Activated naive CD4-positive, alpha-beta T cell treated with anti-CD3 and anti-CD28 coated beads, Interleukin-2, amount 50 U/mL, for 72 hours (primary cell): ENCODE measurements around the gene PMEL. TPM values are rescaled to one million over a fixed set of nuclear protein-coding genes. Genes with fewer than 3 reads are reported as not detected.
"Not testable (repeated sequence)": the region's sequence is repeated elsewhere in the genome, so short reads cannot be mapped to it uniquely, and the experiment has no call there.

ENCODE experiments used
- ATAC-seq, 2 donors: fragments of 150-1000 bp; cut with Tn5 transposase; 2 replicates each; pipeline ENCODE4 v1.10.0; 2021; ENCODE audit warnings: mild to moderate bottlenecking in 2 of 2, moderate library complexity in 2 of 2
- DNase-seq, 2 donors: peaks; one replicate each; pipeline ENCODE4 v3.0.0; 2021 to 2022; ENCODE audit warnings: low spot score in 2 of 2
- H3K27ac Mint-ChIP-seq, 2 donors: one replicate each; pipeline ENCODE4 v1.8.0; 2022; ENCODE audit warnings: mild to moderate bottlenecking in 2 of 2, mixed read lengths in 2 of 2
- H3K36me3 Mint-ChIP-seq, 2 donors: one replicate each; pipeline ENCODE4 v1.8.0; 2022; ENCODE audit warnings: mixed read lengths in 2 of 2
- H3K9me3 Mint-ChIP-seq, 2 donors: one replicate each; pipeline ENCODE4 v1.8.0; 2022; ENCODE audit warnings: mixed read lengths in 2 of 2
- total RNA-seq, 2 donors: library from RNA; stranded (reverse); gene quantifications; one replicate each; pipeline ENCODE4 v1.2.3, GENCODE V29; 2022

Gene PMEL
- 1 to 10 TPM; 1.2 to 5.6 TPM for total RNA-seq

GRCh38 chr12:55965941-55966407 is at the start of gene PMEL:
PMEL (minus strand) TSS chr12:55966042; CDS start chr12:55966011, 31 bp downstream.
- peak within 1 kb of the TSS; percentile 93 to 96 for H3K27ac Mint-ChIP-seq
- ATAC-seq: no peak
- H3K36me3 Mint-ChIP-seq: peaks cover 19 to 23% of the 10 kb centered on the region in 2 donors
- no peaks in the 10 kb centered on the region for H3K9me3 Mint-ChIP-seq
- DNase-seq: no peak

- DNase-seq: no peak
- no peak for ATAC-seq
- Mint-ChIP-seq H3K36me3 (no peaks in the 10 kb centered on the region), H3K27ac (no peak overlapping the region), H3K9me3 (no peaks in the 10 kb centered on the region)
Observed at GRCh38 chr12:56014205-56014604, 48.4 kb upstream of the PMEL start.

GRCh38 chr12:56013482-56013881 is 47.6 kb upstream of the PMEL start:
- Mint-ChIP-seq H3K36me3 (no peaks in the 10 kb centered on the region), H3K9me3 (no peaks in the 10 kb centered on the region), H3K27ac (no peak overlapping the region)
- DNase-seq (no peak), ATAC-seq (no peak)

- ATAC-seq: no peak
- H3K36me3 Mint-ChIP-seq: peaks cover 0 to 4% of the 10 kb centered on the region in 2 donors
- H3K9me3 Mint-ChIP-seq: no peaks in the 10 kb centered on the region
- no peak overlapping the region for H3K27ac Mint-ChIP-seq
- DNase-seq: no peak
Observed at GRCh38 chr12:56011509-56012090, 45.8 kb upstream of the PMEL start.

GRCh38 chr12:56010111-56010570 is 44.3 kb upstream of the PMEL start:
- Mint-ChIP-seq H3K9me3 (no peaks in the 10 kb centered on the region), H3K36me3 (peaks cover 0 to 4% of the 10 kb centered on the region in 2 donors), H3K27ac (no peak overlapping the region)
- ATAC-seq: no peak
- no peak for DNase-seq

- Mint-ChIP-seq H3K27ac (peak overlapping the region; percentile 63 to 80), H3K9me3 (no peaks in the 10 kb centered on the region), H3K36me3 (peaks cover 0 to 4% of the 10 kb centered on the region in 2 donors)
- ATAC-seq (peak; percentile 70 to 83), DNase-seq (peak in 1 of 2 donors; percentile 68)
Observed at GRCh38 chr12:56007564-56008559, 42.0 kb upstream of the PMEL start.

GRCh38 chr12:56004211-56004610 is 38.4 kb upstream of the PMEL start:
- no peaks in the 10 kb centered on the region for H3K9me3 Mint-ChIP-seq
- DNase-seq (no peak), ATAC-seq (no peak)
- peaks cover 0 to 4% of the 10 kb centered on the region in 2 donors for H3K36me3 Mint-ChIP-seq
- peak overlapping the region in 1 of 2 donors; percentile 3 for H3K27ac Mint-ChIP-seq

GRCh38 chr12:56003376-56003775 is 37.5 kb upstream of the PMEL start:
- H3K36me3 Mint-ChIP-seq, DNase-seq, H3K27ac Mint-ChIP-seq, H3K9me3 Mint-ChIP-seq, ATAC-seq: not testable (repeated sequence)

GRCh38 chr12:56001487-56002100 is 35.8 kb upstream of the PMEL start:
- no peak for ATAC-seq
- DNase-seq: no peak
- no peaks in the 10 kb centered on the region for H3K9me3 Mint-ChIP-seq
- H3K27ac Mint-ChIP-seq: no peak overlapping the region
- H3K36me3 Mint-ChIP-seq: peaks cover 0 to under 1% of the 10 kb centered on the region in 2 donors

- ATAC-seq, H3K27ac Mint-ChIP-seq, H3K9me3 Mint-ChIP-seq, H3K36me3 Mint-ChIP-seq, DNase-seq: not testable (repeated sequence)
Observed at GRCh38 chr12:55999999-56000540, 34.2 kb upstream of the PMEL start.

GRCh38 chr12:55999522-55999921 is 33.7 kb upstream of the PMEL start:
- DNase-seq: not testable (repeated sequence)

GRCh38 chr12:55997535-55997859 is 31.7 kb upstream of the PMEL start:
- ATAC-seq: peak in 1 of 2 donors; percentile 21
- no peaks in the 10 kb centered on the region for H3K9me3 Mint-ChIP-seq
- no peak for DNase-seq
- peak overlapping the region in 1 of 2 donors; percentile 66 for H3K27ac Mint-ChIP-seq
- peaks cover 0 to 6% of the 10 kb centered on the region in 2 donors for H3K36me3 Mint-ChIP-seq

More at GRCh38 chr12:55999522-55999921, 33.7 kb upstream of the PMEL start:
- H3K9me3 Mint-ChIP-seq, H3K36me3 Mint-ChIP-seq, H3K27ac Mint-ChIP-seq, ATAC-seq: not testable (repeated sequence)

GRCh38 chr12:55996715-55997534 is 31.1 kb upstream of the PMEL start, which contains the start of gene SUOX:
SUOX (plus strand) TSS chr12:55997276; CDS start chr12:56002222, 4,946 bp downstream.
- Mint-ChIP-seq H3K9me3 (no peaks in the 10 kb centered on the region), H3K27ac (peak within 1 kb of the TSS; percentile 44 to 66)

GRCh38 chr12:55996201-55996714 is 30.4 kb upstream of the PMEL start:
- peak overlapping the region; percentile 44 to 66 for H3K27ac Mint-ChIP-seq
- peak in 1 of 2 donors; percentile 56 for ATAC-seq
- H3K36me3 Mint-ChIP-seq: peaks cover 0 to 13% of the 10 kb centered on the region in 2 donors
- H3K9me3 Mint-ChIP-seq: no peaks in the 10 kb centered on the region
- peak in 1 of 2 donors; percentile 71 for DNase-seq

More at GRCh38 chr12:55996715-55997534, 31.1 kb upstream of the PMEL start, which contains the start of gene SUOX:
- ATAC-seq (peak; percentile 89 to 99), DNase-seq (peak; percentile 50 to 73)
- peaks cover 0 to 9% of the 10 kb centered on the region in 2 donors for H3K36me3 Mint-ChIP-seq

- Mint-ChIP-seq H3K9me3 (no peaks in the 10 kb centered on the region), H3K27ac (no peak overlapping the region), H3K36me3 (peaks cover 0 to 22% of the 10 kb centered on the region in 2 donors)
- no peak for DNase-seq
- ATAC-seq: no peak
Observed at GRCh38 chr12:55995366-55995765, 29.5 kb upstream of the PMEL start.
